ENCODE measurements around the gene KCNB1.
A peak's percentile ranks its signal among the peaks of the same experiment; 100 is the strongest.

Gene KCNB1

DNA sequence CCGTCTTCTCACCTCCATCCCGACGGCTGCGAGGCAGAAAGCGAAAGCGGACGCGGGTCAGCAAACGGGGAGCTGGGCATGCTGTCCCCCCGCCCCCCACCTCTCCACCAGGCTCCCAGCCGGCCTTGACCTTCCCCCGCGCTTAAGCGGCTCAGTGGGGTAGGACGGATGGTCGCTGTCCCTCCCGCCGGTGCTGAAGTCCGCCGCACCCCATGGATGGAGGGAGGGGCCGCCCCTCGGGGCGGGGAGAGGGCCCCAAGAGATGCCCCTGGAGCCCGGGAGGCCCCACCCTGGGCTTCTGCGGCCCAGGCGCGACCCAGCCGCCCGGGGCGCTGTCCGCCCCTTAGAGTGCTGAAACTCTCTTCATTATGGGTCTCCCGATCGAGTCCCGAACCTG lies at the start of gene KCNB1:
TSS of gene KCNB1 (minus strand) at position 48 of the 397 bp plus-strand sequence. CDS start 188 bp downstream, outside the sequence.
- peak in 2 of 3 experiments; percentile 2 to 36 for DNase-seq (ENCODE audit: low read depth in 3 of 3)

DNA sequence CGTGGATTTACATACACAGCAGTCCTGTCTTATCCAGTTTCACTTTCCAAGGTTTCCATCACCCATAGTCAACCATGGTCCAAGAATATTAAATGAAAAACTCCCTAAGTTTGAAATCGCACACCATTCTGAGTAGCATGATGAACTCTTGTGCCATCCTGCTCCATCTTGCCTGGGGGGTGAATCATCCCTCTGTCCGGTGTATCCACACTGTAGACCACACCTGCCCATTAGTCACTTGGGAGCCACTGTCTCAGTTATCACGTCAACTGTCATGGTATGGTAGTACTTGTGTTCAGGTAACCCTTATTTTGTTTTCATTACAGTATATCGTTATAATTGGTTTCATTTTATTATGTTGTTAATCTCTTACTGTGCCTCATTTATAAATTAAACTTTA lies 47.0 kb upstream of the KCNB1 start:
- DNase-seq (ENCODE audit: low read depth in 3 of 3) = no peak

DNA sequence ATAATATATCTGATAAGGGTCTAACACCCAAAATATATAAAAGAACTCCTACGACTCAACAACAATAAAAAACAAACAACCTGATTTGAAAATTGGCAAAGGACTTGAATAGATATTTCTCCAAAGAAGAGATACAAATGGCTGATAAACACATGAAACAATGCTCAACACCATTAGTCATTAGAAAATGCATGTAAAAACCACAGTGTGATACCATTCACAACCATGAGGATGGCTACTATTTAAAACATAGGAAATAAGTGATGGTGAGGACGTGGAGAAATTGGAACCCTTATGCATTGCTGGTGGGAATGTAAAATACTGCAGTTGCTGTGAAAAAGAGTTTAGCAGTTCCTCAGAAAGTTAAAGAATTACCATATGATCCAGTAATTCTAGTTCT lies 44.1 kb upstream of the KCNB1 start:
- DNase-seq (ENCODE audit: low read depth in 3 of 3) = no peak

- DNase-seq (ENCODE audit: low read depth in 3 of 3) = no peak
Observed at GRCh38 chr20:49526056-49526455, 43.6 kb upstream of the KCNB1 start.

- no peak for DNase-seq (ENCODE audit: low read depth in 3 of 3)
Observed at GRCh38 chr20:49523767-49524360, 41.4 kb upstream of the KCNB1 start.

GRCh38 chr20:49521356-49521755 lies 38.9 kb upstream of the KCNB1 start:
- no peak for DNase-seq (ENCODE audit: low read depth in 3 of 3)

DNA sequence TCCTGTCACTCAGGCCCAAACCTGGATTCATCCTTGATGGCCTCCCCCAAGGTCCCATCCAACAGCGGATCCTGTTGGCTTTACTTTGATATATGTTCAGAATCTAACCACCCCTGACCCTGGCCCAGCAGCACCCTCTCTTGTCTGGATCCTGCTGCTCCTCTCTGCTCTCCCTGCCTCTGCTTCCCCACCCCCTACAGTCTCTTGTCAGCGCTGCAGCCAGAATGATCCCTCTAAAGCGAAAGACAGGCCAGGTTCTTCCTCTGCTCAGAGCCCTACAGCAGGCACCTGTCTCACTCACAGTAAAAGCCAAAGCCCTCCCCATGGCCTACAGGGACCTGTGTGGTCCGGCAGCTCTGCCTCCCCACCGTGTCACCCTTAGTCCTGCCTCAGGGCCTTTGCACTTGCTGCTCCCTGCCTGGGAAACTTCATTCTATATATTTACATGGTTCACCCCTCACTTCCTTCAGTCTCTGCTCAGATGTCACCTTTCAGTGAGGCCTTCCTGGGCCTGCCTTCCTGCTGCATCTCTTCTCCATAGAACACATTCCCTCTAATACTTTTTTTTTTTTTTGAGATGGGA lies 37.4 kb upstream of the KCNB1 start:
- no peak for DNase-seq (ENCODE audit: low read depth in 3 of 3)

- DNase-seq (ENCODE audit: low read depth in 3 of 3) = no peak
Observed at GRCh38 chr20:49519212-49519712, 36.8 kb upstream of the KCNB1 start.

- no peak for DNase-seq (ENCODE audit: low read depth in 3 of 3)
Observed at GRCh38 chr20:49518576-49518975, 36.1 kb upstream of the KCNB1 start.

DNA sequence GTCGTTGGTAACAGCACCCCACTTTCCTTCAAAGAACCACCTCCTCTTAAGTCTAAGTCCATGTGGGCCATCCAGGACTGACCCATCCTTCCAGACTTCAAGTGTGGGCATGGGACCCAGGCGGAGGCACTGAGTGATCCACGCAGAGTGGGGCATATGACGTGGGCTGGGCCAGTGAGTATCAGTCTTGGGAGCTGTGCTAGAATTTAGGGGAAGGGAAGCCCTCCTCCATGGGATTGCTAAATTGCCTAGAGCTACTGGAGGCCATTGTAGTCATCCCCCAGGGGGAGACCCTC lies 35.3 kb upstream of the KCNB1 start:
- DNase-seq (ENCODE audit: low read depth in 3 of 3) = no peak

DNA sequence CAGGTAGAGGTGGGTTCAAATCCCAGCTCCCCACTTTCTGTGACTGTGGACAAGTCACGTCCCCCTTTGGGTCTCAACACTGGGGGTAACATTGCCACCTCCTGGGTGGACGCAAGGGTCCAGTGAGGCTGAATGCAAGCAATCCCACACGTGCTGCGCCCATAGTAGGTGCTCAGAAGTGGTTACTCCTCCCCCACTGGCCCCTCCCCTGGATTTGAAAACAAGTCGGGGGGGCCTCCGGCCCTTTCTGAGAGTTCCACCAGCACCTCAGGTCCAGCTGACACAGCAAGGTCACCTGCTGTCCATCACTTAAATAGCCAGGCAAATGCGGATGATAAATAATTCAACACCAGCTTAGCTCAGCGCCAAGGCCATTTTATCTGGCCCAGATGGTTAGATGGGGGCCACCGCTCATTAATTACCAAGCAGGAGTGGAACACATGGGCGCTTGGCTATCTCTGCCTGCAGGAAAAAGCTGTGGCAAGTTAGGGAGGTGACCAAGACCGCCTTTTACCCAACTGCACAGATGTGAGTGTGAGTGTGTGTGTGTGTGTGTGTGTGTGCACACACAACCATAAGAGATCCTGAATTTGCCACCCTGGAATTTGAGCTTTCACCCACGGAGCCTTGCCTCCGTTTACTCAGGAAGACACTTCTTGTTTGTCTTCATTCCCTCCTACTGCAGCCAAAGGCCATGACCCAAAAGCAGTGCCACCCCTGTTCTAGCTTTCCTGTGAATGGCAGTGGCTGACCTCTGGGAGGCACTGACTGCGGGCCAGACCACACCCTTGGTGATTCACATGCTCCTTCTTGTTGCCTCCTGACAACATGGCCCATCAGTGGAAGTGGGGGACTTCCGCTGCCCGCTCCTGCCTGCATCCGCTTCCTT lies 34.7 kb upstream of the KCNB1 start:
- no peak for DNase-seq (ENCODE audit: low read depth in 3 of 3)

- no peak for DNase-seq (ENCODE audit: low read depth in 3 of 3)
Observed at GRCh38 chr20:49515586-49515985, 33.1 kb upstream of the KCNB1 start.

DNA sequence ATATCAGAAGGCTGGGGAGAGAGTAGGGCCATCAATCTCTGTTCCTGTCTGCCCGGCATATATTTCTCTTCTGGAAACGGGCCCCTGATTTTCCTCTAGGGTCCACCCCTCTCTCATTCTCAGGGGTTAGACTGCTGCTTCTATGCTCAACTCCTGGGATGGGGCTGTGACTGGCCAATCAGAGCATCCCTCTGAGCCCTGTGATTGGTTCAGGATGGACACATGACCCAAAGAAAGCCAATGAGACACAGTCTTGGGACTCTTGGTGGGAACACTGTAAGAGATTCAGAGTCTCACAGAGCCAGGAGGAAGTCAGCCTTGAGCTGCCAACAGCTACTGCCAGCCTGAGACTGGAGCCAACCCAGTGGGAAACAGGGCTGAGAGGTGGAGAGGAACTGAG lies 31.0 kb upstream of the KCNB1 start:
- DNase-seq (ENCODE audit: low read depth in 3 of 3) = no peak

DNA sequence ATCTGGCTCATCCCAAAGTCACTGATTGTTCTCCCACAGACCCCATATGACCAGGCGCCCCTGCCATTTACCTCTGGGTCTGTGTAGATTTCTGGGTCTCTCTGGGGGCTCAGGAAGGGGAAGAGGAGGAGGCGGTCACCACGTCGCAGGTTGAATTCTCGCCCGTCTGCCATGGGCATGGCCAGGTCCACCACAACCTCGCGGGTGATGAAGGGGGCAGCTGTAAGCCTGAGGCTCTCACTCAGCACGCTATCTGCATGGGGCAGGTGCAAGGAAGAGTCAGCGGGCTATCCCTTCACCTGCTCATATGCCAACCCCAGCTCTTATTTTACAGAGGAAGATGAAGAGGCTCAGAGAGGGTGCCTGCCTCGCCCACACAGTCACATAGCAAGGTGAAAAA lies 30.5 kb upstream of the KCNB1 start:
- no peak for DNase-seq (ENCODE audit: low read depth in 3 of 3)

GRCh38 chr20:49511788-49512525 lies 29.5 kb upstream of the KCNB1 start:
- no peak for DNase-seq (ENCODE audit: low read depth in 3 of 3)

GRCh38 chr20:49510562-49511122 lies 28.2 kb upstream of the KCNB1 start:
- DNase-seq (ENCODE audit: low read depth in 3 of 3) = no peak

- no peak for DNase-seq (ENCODE audit: low read depth in 3 of 3)
Observed at GRCh38 chr20:49508435-49509199, 26.1 kb upstream of the KCNB1 start.

- DNase-seq (ENCODE audit: low read depth in 3 of 3) = no peak
Observed at GRCh38 chr20:49507741-49508434, 25.4 kb upstream of the KCNB1 start.

GRCh38 chr20:49505518-49505917 lies 23.1 kb upstream of the KCNB1 start:
- DNase-seq (ENCODE audit: low read depth in 3 of 3) = no peak

- no peak for DNase-seq (ENCODE audit: low read depth in 3 of 3)
Observed at GRCh38 chr20:49503176-49503575, 20.7 kb upstream of the KCNB1 start.

DNA sequence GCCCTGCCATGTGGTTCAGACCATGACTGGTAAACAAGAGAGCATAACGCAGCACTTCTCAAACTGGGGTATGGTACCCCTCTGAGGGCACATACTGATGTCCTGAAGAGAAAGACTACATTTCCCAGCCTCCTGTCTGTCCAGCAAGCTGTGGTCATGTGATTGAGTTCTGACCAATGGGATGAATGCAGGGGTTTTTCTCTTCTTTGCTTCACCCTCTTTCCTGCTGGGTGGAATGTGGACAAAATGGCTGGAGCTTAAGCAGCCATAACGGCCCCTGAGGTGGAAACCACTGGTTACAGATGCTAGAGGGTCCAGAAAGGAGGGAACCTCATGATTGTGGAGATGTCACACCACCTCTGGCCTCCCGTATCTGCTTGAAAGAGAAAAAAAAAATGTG lies 19.4 kb upstream of the KCNB1 start:
- no peak for DNase-seq (ENCODE audit: low read depth in 3 of 3)
